ENCODE measurements around the gene CHCHD6.

The CHCHD6 gene

GRCh38 chr3:126663750-126664149, 40.3 kb upstream of the CHCHD6 start:
- Histone ChIP-seq H4K20me1 (ENCODE audit: insufficient read depth, low read length) (no peaks in the 10 kb centered on the region), H3K9me3 (ENCODE audit: insufficient read depth, low read length, severe bottlenecking) (peaks cover 6% of the 10 kb centered on the region), H3K79me2 (ENCODE audit: insufficient read depth, low read length) (no peaks in the 10 kb centered on the region), H3K4me1 (ENCODE audit: insufficient read depth, low read length) (no peaks in the 10 kb centered on the region), H3K9ac (ENCODE audit: low read depth, low read length) (no peak overlapping the region), H3K4me3 (ENCODE audit: low read depth in 1 of 2, low read length in 2 of 2) (no peak overlapping the region), H2AFZ (ENCODE audit: low read depth, low read length) (no peak overlapping the region), H3K27me3 (ENCODE audit: insufficient read depth, low read length, poor library complexity) (peaks cover 4% of the 10 kb centered on the region), H3K4me2 (ENCODE audit: insufficient read depth, low read length) (no peak overlapping the region), H3K36me3 (ENCODE audit: insufficient read depth, low read length) (no peaks in the 10 kb centered on the region), H3K27ac (ENCODE audit: low read length) (no peak overlapping the region)
- DNase-seq (no peak), ATAC-seq (ENCODE audit: insufficient read depth, low read depth) (no peak)
- TF ChIP-seq EZH2 (IDR thresholded peaks at IDR 0.05; ENCODE audit: borderline replicate concordance, low read depth, low read length, severe bottlenecking), result no peak
- TF ChIP-seq, protein P1, sequence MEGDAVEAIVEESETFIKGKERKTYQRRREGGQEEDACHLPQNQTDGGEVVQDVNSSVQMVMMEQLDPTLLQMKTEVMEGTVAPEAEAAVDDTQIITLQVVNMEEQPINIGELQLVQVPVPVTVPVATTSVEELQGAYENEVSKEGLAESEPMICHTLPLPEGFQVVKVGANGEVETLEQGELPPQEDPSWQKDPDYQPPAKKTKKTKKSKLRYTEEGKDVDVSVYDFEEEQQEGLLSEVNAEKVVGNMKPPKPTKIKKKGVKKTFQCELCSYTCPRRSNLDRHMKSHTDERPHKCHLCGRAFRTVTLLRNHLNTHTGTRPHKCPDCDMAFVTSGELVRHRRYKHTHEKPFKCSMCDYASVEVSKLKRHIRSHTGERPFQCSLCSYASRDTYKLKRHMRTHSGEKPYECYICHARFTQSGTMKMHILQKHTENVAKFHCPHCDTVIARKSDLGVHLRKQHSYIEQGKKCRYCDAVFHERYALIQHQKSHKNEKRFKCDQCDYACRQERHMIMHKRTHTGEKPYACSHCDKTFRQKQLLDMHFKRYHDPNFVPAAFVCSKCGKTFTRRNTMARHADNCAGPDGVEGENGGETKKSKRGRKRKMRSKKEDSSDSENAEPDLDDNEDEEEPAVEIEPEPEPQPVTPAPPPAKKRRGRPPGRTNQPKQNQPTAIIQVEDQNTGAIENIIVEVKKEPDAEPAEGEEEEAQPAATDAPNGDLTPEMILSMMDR (IDR thresholded peaks at IDR 0.05; ENCODE audit: borderline replicate concordance, extremely low read depth, low read length, poor library complexity, severe bottlenecking), result no peak

GRCh38 chr3:126664591-126665214, 39.3 kb upstream of the CHCHD6 start:
- no peak for TF ChIP-seq EZH2 (IDR thresholded peaks at IDR 0.05; ENCODE audit: borderline replicate concordance, low read depth, low read length, severe bottlenecking)
- TF ChIP-seq, protein P1 (IDR thresholded peaks at IDR 0.05; ENCODE audit: borderline replicate concordance, extremely low read depth, low read length, poor library complexity, severe bottlenecking), result no peak
- H3K27me3 ChIP-seq (ENCODE audit: insufficient read depth, low read length, poor library complexity), result peaks cover 4% of the 10 kb centered on the region
- no peaks in the 10 kb centered on the region for H3K36me3 ChIP-seq (ENCODE audit: insufficient read depth, low read length)
- H3K4me2 ChIP-seq (ENCODE audit: insufficient read depth, low read length), result no peak overlapping the region
- no peak overlapping the region for H3K9ac ChIP-seq (ENCODE audit: low read depth, low read length)
- H4K20me1 ChIP-seq (ENCODE audit: insufficient read depth, low read length), result no peaks in the 10 kb centered on the region
- DNase-seq, result no peak
- no peak overlapping the region for H2AFZ ChIP-seq (ENCODE audit: low read depth, low read length)
- peaks cover 6% of the 10 kb centered on the region for H3K9me3 ChIP-seq (ENCODE audit: insufficient read depth, low read length, severe bottlenecking)
- no peak overlapping the region for H3K27ac ChIP-seq (ENCODE audit: low read length)
- no peak overlapping the region for H3K4me3 ChIP-seq (ENCODE audit: low read depth in 1 of 2, low read length in 2 of 2)
- no peak for ATAC-seq (ENCODE audit: insufficient read depth, low read depth)
- H3K4me1 ChIP-seq (ENCODE audit: insufficient read depth, low read length), result no peaks in the 10 kb centered on the region
- H3K79me2 ChIP-seq (ENCODE audit: insufficient read depth, low read length), result no peaks in the 10 kb centered on the region

- Histone ChIP-seq H3K9ac (ENCODE audit: low read depth, low read length) (no peak overlapping the region), H3K4me1 (ENCODE audit: insufficient read depth, low read length) (no peaks in the 10 kb centered on the region), H3K79me2 (ENCODE audit: insufficient read depth, low read length) (no peaks in the 10 kb centered on the region), H3K4me3 (ENCODE audit: low read depth in 1 of 2, low read length in 2 of 2) (no peak overlapping the region), H3K36me3 (ENCODE audit: insufficient read depth, low read length) (no peaks in the 10 kb centered on the region), H3K27me3 (ENCODE audit: insufficient read depth, low read length, poor library complexity) (peaks cover 4% of the 10 kb centered on the region), H3K27ac (ENCODE audit: low read length) (no peak overlapping the region), H4K20me1 (ENCODE audit: insufficient read depth, low read length) (no peaks in the 10 kb centered on the region), H3K9me3 (ENCODE audit: insufficient read depth, low read length, severe bottlenecking) (peaks cover 6% of the 10 kb centered on the region), H3K4me2 (ENCODE audit: insufficient read depth, low read length) (no peak overlapping the region), H2AFZ (ENCODE audit: low read depth, low read length) (no peak overlapping the region)
- no peak for DNase-seq
- ATAC-seq (ENCODE audit: insufficient read depth, low read depth), result no peak
- TF ChIP-seq, protein P1 (IDR thresholded peaks at IDR 0.05; ENCODE audit: borderline replicate concordance, extremely low read depth, low read length, poor library complexity, severe bottlenecking), result no peak
- TF ChIP-seq EZH2 (IDR thresholded peaks at IDR 0.05; ENCODE audit: borderline replicate concordance, low read depth, low read length, severe bottlenecking), result no peak
These were observed 38.7 kb upstream of the CHCHD6 start for GRCh38 chr3:126665221-126665936.

Data from DND-41 (cell line).